ENCODE data around the gene TSSC4.

The TSSC4 gene

GRCh38 chr11:2393111-2393868 lies 7.3 kb upstream of the TSSC4 start:
- H3K4me3 ChIP-seq (ENCODE audit: low read depth, low read length), result no peak overlapping the region
- TF ChIP-seq, protein P1, sequence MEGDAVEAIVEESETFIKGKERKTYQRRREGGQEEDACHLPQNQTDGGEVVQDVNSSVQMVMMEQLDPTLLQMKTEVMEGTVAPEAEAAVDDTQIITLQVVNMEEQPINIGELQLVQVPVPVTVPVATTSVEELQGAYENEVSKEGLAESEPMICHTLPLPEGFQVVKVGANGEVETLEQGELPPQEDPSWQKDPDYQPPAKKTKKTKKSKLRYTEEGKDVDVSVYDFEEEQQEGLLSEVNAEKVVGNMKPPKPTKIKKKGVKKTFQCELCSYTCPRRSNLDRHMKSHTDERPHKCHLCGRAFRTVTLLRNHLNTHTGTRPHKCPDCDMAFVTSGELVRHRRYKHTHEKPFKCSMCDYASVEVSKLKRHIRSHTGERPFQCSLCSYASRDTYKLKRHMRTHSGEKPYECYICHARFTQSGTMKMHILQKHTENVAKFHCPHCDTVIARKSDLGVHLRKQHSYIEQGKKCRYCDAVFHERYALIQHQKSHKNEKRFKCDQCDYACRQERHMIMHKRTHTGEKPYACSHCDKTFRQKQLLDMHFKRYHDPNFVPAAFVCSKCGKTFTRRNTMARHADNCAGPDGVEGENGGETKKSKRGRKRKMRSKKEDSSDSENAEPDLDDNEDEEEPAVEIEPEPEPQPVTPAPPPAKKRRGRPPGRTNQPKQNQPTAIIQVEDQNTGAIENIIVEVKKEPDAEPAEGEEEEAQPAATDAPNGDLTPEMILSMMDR (IDR thresholded peaks at IDR 0.05; ENCODE audit: low read depth, low read length), result no peak

DNA sequence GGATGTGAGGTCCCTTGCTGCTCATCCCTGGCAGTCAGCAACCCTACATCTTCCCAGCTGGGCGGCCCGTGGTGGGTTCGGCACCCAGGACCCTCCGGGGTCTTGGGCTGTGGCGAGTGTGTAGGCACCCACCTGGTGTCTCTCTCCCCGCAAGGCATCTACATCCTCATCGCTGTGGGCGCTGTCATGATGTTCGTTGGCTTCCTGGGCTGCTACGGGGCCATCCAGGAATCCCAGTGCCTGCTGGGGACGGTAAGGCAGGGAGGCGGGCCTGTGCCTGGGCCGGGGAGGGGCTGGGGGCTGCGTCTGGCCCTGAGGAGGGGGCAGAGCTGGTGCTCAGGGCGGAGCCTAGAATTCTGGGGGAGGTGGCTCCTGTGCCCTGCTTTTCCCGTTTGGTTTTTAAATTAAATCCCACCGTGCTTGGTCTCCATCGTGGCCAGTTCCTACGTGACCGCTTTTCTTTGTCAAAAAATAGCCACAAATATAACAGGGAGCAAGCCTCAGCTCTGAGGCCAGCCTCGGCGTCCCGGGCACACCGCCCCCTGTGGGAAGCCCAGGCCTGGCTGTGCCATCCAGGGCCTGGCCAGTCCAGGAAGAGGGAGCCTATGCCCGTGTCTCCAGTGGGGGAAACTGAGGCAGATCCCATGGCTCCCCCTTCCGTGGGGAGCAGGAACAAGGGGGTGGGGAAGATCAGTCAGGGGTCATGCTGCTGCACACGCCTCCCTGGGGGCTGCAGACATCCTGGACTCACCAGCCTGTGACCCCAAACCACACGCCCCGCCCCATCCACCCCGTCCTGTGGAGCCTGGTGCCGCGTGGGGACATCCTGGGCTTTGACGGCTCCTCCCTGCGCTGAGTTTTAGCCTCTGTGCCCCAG lies 6.4 kb upstream of the TSSC4 start:
- no peak overlapping the region for H3K4me3 ChIP-seq (ENCODE audit: low read depth, low read length)
- TF ChIP-seq, protein P1 (IDR thresholded peaks at IDR 0.05; ENCODE audit: low read depth, low read length), result no peak

DNA sequence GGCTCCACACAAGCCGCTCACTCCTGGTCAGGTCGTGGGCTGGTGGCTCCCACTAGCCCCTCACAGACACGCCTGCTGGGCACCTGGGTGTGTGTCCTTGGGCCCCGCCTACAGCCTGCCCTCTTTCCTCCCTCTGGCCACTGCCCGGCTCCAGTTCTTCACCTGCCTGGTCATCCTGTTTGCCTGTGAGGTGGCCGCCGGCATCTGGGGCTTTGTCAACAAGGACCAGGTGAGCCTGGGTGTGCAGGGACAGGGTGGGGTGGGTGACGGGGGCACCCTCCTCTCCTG lies 5.8 kb upstream of the TSSC4 start:
- H3K4me3 ChIP-seq (ENCODE audit: low read depth, low read length), result no peak overlapping the region
- TF ChIP-seq, protein P1 (IDR thresholded peaks at IDR 0.05; ENCODE audit: low read depth, low read length), result no peak

DNA sequence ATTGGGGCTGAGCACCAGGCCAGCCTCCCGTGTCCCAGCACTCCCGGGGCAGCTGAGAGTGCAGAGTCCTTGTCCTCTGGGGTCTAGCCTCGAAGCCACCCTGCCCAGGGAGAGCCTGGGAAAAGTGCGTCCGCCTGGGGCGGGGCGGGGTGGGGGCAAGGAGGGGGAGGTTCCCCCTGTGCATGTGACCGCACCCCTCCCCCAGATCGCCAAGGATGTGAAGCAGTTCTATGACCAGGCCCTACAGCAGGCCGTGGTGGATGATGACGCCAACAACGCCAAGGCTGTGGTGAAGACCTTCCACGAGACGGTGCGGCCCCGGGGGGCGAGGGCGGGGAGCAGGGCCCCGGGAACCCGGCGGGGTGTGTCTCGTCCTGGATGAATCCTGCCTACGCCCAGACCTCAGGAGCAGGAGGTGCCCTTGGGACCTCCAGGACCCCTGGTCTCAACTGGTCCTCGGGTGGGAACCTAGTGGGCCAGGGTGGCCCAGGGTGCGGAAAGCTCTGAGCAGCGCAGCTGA lies 5.3 kb upstream of the TSSC4 start:
- H3K4me3 ChIP-seq (ENCODE audit: low read depth, low read length), result no peak overlapping the region
- TF ChIP-seq, protein P1 (IDR thresholded peaks at IDR 0.05; ENCODE audit: low read depth, low read length), result no peak

DNA sequence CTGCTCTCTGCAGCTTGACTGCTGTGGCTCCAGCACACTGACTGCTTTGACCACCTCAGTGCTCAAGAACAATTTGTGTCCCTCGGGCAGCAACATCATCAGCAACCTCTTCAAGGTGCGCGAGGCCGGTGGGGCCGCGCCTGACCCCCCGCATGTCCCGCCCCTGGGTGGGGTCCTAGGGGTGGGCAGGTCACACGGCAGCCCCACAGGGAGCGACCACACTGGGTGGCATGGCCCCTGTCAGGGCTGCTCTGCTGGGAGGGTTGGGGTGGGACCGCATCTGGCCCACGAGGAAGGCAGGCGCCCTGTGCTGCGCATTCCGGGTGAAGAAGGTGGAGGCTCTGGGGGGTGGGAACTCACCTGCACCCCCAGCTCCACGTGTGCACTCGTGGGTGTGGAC lies 4.7 kb upstream of the TSSC4 start:
- TF ChIP-seq, protein P1 (IDR thresholded peaks at IDR 0.05; ENCODE audit: low read depth, low read length), result no peak
- H3K4me3 ChIP-seq (ENCODE audit: low read depth, low read length), result no peak overlapping the region

DNA sequence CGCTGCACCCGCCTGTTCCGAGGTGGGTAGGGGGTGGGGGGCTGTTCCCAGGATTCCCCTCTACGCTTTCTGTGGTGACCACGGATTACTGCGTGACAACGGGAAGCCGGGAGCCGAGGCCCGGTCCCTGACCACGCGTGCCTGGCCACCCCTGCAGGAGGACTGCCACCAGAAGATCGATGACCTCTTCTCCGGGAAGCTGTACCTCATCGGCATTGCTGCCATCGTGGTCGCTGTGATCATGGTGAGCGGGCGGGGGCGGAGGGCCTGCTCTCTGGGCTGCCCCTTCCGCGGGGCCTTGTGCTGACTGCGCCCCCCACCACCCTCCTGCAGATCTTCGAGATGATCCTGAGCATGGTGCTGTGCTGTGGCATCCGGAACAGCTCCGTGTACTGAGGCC lies 4.1 kb upstream of the TSSC4 start:
- H3K4me3 ChIP-seq (ENCODE audit: low read depth, low read length), result no peak overlapping the region
- TF ChIP-seq, protein P1 (IDR thresholded peaks at IDR 0.05; ENCODE audit: low read depth, low read length), result no peak

DNA sequence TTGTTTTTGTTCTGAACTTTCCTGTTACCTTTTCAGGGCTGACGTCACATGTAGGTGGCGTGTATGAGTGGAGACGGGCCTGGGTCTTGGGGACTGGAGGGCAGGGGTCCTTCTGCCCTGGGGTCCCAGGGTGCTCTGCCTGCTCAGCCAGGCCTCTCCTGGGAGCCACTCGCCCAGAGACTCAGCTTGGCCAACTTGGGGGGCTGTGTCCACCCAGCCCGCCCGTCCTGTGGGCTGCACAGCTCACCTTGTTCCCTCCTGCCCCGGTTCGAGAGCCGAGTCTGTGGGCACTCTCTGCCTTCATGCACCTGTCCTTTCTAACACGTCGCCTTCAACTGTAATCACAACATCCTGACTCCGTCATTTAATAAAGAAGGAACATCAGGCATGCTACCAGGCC lies 3.5 kb upstream of the TSSC4 start:
- H3K4me3 ChIP-seq (ENCODE audit: low read depth, low read length), result no peak overlapping the region
- TF ChIP-seq, protein P1 (IDR thresholded peaks at IDR 0.05; ENCODE audit: low read depth, low read length), result no peak

All from WI38 (cell line).